ENCODE results near the gene FMN2.

DNA sequence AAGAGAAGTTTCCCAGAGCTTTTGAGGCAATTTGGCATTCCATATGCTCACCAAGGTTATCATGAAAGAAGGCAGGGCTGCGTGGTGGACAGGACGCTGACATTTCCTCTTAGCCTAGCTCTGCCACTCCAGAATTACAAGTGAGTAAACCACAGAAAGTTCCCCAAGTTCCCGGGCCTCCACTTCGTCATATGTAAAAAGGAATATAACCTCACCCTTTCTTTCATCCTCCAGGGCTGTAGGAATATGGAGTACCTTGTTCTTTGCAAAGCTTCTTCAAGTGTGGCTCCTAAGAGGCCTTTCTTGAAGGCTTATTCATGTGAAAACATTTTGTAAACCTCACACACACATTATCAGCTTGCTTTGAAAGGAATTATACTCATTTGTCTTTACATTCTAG, 310.0 kb downstream of the FMN2 start:
- TF ChIP-seq, protein P1, sequence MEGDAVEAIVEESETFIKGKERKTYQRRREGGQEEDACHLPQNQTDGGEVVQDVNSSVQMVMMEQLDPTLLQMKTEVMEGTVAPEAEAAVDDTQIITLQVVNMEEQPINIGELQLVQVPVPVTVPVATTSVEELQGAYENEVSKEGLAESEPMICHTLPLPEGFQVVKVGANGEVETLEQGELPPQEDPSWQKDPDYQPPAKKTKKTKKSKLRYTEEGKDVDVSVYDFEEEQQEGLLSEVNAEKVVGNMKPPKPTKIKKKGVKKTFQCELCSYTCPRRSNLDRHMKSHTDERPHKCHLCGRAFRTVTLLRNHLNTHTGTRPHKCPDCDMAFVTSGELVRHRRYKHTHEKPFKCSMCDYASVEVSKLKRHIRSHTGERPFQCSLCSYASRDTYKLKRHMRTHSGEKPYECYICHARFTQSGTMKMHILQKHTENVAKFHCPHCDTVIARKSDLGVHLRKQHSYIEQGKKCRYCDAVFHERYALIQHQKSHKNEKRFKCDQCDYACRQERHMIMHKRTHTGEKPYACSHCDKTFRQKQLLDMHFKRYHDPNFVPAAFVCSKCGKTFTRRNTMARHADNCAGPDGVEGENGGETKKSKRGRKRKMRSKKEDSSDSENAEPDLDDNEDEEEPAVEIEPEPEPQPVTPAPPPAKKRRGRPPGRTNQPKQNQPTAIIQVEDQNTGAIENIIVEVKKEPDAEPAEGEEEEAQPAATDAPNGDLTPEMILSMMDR (IDR thresholded peaks at IDR 0.05; ENCODE audit: insufficient read depth, low read length, poor library complexity, severe bottlenecking), result no peak
- no peak for TF ChIP-seq EZH2phosphoT487 (conservative IDR thresholded peaks at IDR 0.05; ENCODE audit: low read length)

Measured in SU-DHL-6 (cell line).